CD14-positive monocyte (primary cell): ENCODE data around the gene PTBP2. TPM values are rescaled to one million over a fixed set of nuclear protein-coding genes. Genes with fewer than 3 reads are reported as not detected.
A peak's percentile ranks its signal among the peaks of the same experiment; 100 is the strongest.

ENCODE experiments used
- DNase-seq, 3 donors: peaks; one replicate each; pipeline ENCODE4 v3.0.0-alpha.2; 2011 to 2022
- H2AFZ ChIP-seq: 2 replicates; pipeline ENCODE4 v1.6.0; 2012; ENCODE audit warnings: mild to moderate bottlenecking, low read depth, low read length, inconsistent platforms; ENCODE audit not compliant: insufficient read depth, poor library complexity, severe bottlenecking
- H3K27ac ChIP-seq, 2 donors: 1 replicate in 1 of 2; 2 replicates in 1 of 2; pipeline ENCODE4 v1.5.1; 2012 to 2013; ENCODE audit warnings: low read length in 2 of 2, control low read depth in 1 of 2, inconsistent platforms in 1 of 2, low read depth in 1 of 2, mild to moderate bottlenecking in 1 of 2
- H3K27me3 ChIP-seq, 2 donors: one replicate each; pipeline versions ENCODE4 v1.6.0 to v1.6.1; 2011 to 2013; ENCODE audit warnings: low read length in 2 of 2; ENCODE audit not compliant: control insufficient read depth in 2 of 2, insufficient read depth in 2 of 2
- H3K36me3 ChIP-seq, 2 donors: replicated peaks in 1 of 2; 1 replicate in 1 of 2; 2 replicates in 1 of 2; pipeline versions ENCODE4 v1.5.1 to v1.6.1; 2012 to 2013; ENCODE audit warnings: low read length in 2 of 2, control low read depth in 1 of 2, inconsistent platforms in 1 of 2, mild to moderate bottlenecking in 1 of 2; ENCODE audit not compliant: insufficient read depth in 2 of 2, control insufficient read depth in 1 of 2
- H3K4me1 ChIP-seq, 2 donors: 1 replicate in 1 of 2; 2 replicates in 1 of 2; pipeline versions ENCODE4 v1.5.1 to v1.6.1; 2012 to 2013; ENCODE audit warnings: low read length in 2 of 2, control low read depth in 1 of 2, inconsistent platforms in 1 of 2, mild to moderate bottlenecking in 1 of 2, moderate library complexity in 1 of 2; ENCODE audit not compliant: insufficient read depth in 2 of 2, control insufficient read depth in 1 of 2
- H3K4me2 ChIP-seq: replicated peaks from 2 replicates; pipeline ENCODE3; 2012; ENCODE audit warnings: low read length, moderate library complexity, mild to moderate bottlenecking; ENCODE audit not compliant: poor library complexity, severe bottlenecking; ENCODE audit errors: extremely low read depth
- H3K4me3 ChIP-seq, 3 experiments: fragments of 200-600 bp in 1 of 3; sonication (generic) in 1 of 3; replicated peaks in 1 of 3; 1 replicate in 2 of 3; 2 replicates in 1 of 3; pipeline ENCODE4 v1.5.1; 2011 to 2013; ENCODE audit warnings: low read length in 3 of 3, mild to moderate bottlenecking in 3 of 3, control low read depth in 2 of 3, low read depth in 2 of 3, inconsistent platforms in 1 of 3, moderate library complexity in 1 of 3
- H3K79me2 ChIP-seq: 2 replicates; pipeline ENCODE4 v1.6.0; 2012; ENCODE audit warnings: mild to moderate bottlenecking, control low read depth, inconsistent platforms, low read length, moderate library complexity; ENCODE audit not compliant: insufficient read depth
- H3K9ac ChIP-seq: 2 replicates; pipeline ENCODE4 v1.6.0; 2017; ENCODE audit warnings: low read length, mild to moderate bottlenecking; ENCODE audit not compliant: insufficient read depth, poor library complexity, severe bottlenecking
- H3K9me3 ChIP-seq, 2 donors: replicated peaks in 1 of 2; 1 replicate in 1 of 2; 2 replicates in 1 of 2; pipeline versions ENCODE4 v1.5.1 to v1.6.1; 2012 to 2013; ENCODE audit warnings: low read length in 2 of 2, control low read depth in 1 of 2; ENCODE audit not compliant: control insufficient read depth in 1 of 2, insufficient read depth in 1 of 2
- H4K20me1 ChIP-seq: 2 replicates; pipeline ENCODE4 v1.6.0; 2012; ENCODE audit warnings: mild to moderate bottlenecking, low read length, control low read depth, moderate library complexity; ENCODE audit not compliant: insufficient read depth
- H3K27ac Mint-ChIP-seq, 7 donors: one replicate each; pipeline ENCODE4 v1.8.0; 2020; ENCODE audit warnings: mild to moderate bottlenecking in 7 of 7, mixed read lengths in 7 of 7, moderate library complexity in 6 of 7, inconsistent platforms in 2 of 7
- H3K27me3 Mint-ChIP-seq, 3 donors: one replicate each; pipeline ENCODE4 v1.8.0; 2021 to 2022; ENCODE audit warnings: low read depth in 3 of 3, mild to moderate bottlenecking in 3 of 3, mixed read lengths in 3 of 3, moderate library complexity in 3 of 3, inconsistent platforms in 1 of 3
- H3K36me3 Mint-ChIP-seq, 2 donors: one replicate each; pipeline ENCODE4 v1.8.0; 2020; ENCODE audit warnings: mixed read lengths in 2 of 2, inconsistent platforms in 1 of 2, mild to moderate bottlenecking in 1 of 2
- H3K4me1 Mint-ChIP-seq: one replicate; pipeline ENCODE4 v1.8.0; 2020; ENCODE audit warnings: mild to moderate bottlenecking, mixed read lengths
- H3K4me3 Mint-ChIP-seq, 2 donors: one replicate each; pipeline ENCODE4 v1.8.0; 2020; ENCODE audit warnings: mild to moderate bottlenecking in 2 of 2, mixed read lengths in 2 of 2, moderate library complexity in 1 of 2
- H3K9me3 Mint-ChIP-seq, 7 donors: one replicate each; pipeline ENCODE4 v1.8.0; 2020 to 2022; ENCODE audit warnings: mixed read lengths in 7 of 7, mild to moderate bottlenecking in 6 of 7, moderate library complexity in 6 of 7, inconsistent platforms in 2 of 7
- CTCF ChIP-seq: fragments of 200-600 bp; IDR thresholded peaks from one replicate; pipeline ENCODE4 v1.8.0; 2022; ENCODE audit warnings: antibody characterized with exemption, mild to moderate bottlenecking
- WGBS: methylation state at CpG from one replicate; pipeline ENCODE4 v1.1.5; 2013; ENCODE audit warnings: missing lambda C conversion rate; ENCODE audit not compliant: insufficient coverage; 5-methylcytosine and 5-hydroxymethylcytosine counted together
- intact Hi-C, 2 donors: fragments of 100-400 bp; cut with micrococcal nuclease; formaldehyde crosslinking; loops; one replicate each; pipeline versions ENCODE4 v1.15.0 to v1.15.1; 2023
- polyA plus RNA-seq, 3 donors: library from polyadenylated mRNA; depleted of rRNA in 1 of 3; unstranded in 2 of 3; stranded (reverse) in 1 of 3; fragments of 300-500 nt in 2 of 3; fragments of >200 nt in 1 of 3; fragmentation: Illumina TruSeq in 2 of 3; gene quantifications; 1 replicate in 2 of 3; 2 replicates in 1 of 3; pipeline ENCODE4 v1.2.3, GENCODE V29; 2012 to 2021

Gene PTBP2
- polyA plus RNA-seq, 3 donors = 0.52 to 18.2 (median 1.2) TPM

GRCh38 chr1:96715482-96715881 lies 6.1 kb upstream of the PTBP2 start:
- Mint-ChIP-seq H3K36me3 (no peaks in the 10 kb centered on the region), H3K27ac (no peak overlapping the region), H3K4me1 (peaks cover 26% of the 10 kb centered on the region), H3K27me3 (peaks cover 0 to 6% (median 1%) of the 10 kb centered on the region in 3 donors), H3K9me3 (peaks cover 0 to 3% (median 0%) of the 10 kb centered on the region in 7 donors), H3K4me3 (no peak overlapping the region)
- no peak for TF ChIP-seq CTCF
- H3K79me2 ChIP-seq = no peaks in the 10 kb centered on the region
- H2AFZ ChIP-seq = peak overlapping the region; percentile 0
- H3K4me3 ChIP-seq = no peak overlapping the region
- WGBS = no CpG with 5 or more reads among the region's 1 CpG
- no peak for DNase-seq
- peaks cover 11 to 19% of the 10 kb centered on the region in 2 donors for H3K4me1 ChIP-seq
- H3K4me2 ChIP-seq = no peak overlapping the region
- H3K27me3 ChIP-seq = no peaks in the 10 kb centered on the region
- H3K36me3 ChIP-seq = no peaks in the 10 kb centered on the region
- H4K20me1 ChIP-seq = no peaks in the 10 kb centered on the region
- intact Hi-C loops = no loop called here
- H3K9ac ChIP-seq = no peak overlapping the region
- H3K27ac ChIP-seq = no peak overlapping the region
- no peaks in the 10 kb centered on the region for H3K9me3 ChIP-seq

- Histone ChIP-seq H3K4me3 (peak overlapping the region; percentile 62 to 98 (median 96)), H4K20me1 (no peaks in the 10 kb centered on the region), H3K79me2 (peaks cover 43% of the 10 kb centered on the region), H3K27ac (no peak overlapping the region), H3K4me1 (peaks cover 16 to 30% of the 10 kb centered on the region in 2 donors), H3K9ac (peak overlapping the region; percentile 95), H3K9me3 (no peaks in the 10 kb centered on the region), H3K27me3 (no peaks in the 10 kb centered on the region), H3K4me2 (peak overlapping the region; percentile 99), H3K36me3 (no peaks in the 10 kb centered on the region), H2AFZ (peak overlapping the region; percentile 100)
- intact Hi-C loops = no loop called here
- Mint-ChIP-seq H3K27me3 (peaks cover 0 to 4% (median 0%) of the 10 kb centered on the region in 3 donors), H3K4me1 (peaks cover 27% of the 10 kb centered on the region), H3K4me3 (peak overlapping the region; percentile 96 to 98), H3K9me3 (peaks cover 0 to 3% (median 0%) of the 10 kb centered on the region in 7 donors), H3K27ac (peak overlapping the region; percentile 59 to 96 (median 89)), H3K36me3 (peaks cover 5 to 15% of the 10 kb centered on the region in 2 donors)
- TF ChIP-seq CTCF = no peak
- WGBS = 0% methylated on average over 3 of the region's 6 CpGs
- DNase-seq = no peak
Observed at GRCh38 chr1:96721053-96721415, 550 bp upstream of the PTBP2 start.
